ENCODE measurements around the gene EVPL. TPM values are rescaled to one million over a fixed set of nuclear protein-coding genes. Genes with fewer than 3 reads are reported as not detected.

EVPL gene
- total and polyA plus RNA-seq, 2 of the 13 experiments (the other 11 are each of a cell fraction or from before 2014, with no cell fraction given) = 2.1 to 8.2 TPM

- ChIA-PET CTCF (ENCODE audit: low intra/inter-chr PET ratio, low total read pairs) (interaction anchor here (1.8 kb wide), 1 partner anchor 42 kb away, joined by 7 read pairs; no protein-coding TSS in a partner anchor), POLR2A (no interaction called here)
- ATAC-seq (peak; percentile 56; the same call in 2 of the 3 replicates), FAIRE-seq (no peak), DNase-seq (ENCODE audit: low spot score) (no peak)
- Histone ChIP-seq H4K20me1 (ENCODE audit: insufficient read depth, low read length) (no peaks in the 10 kb centered on the region; the same call in 1 of the 2 replicates), H3K79me2 (ENCODE audit: insufficient read depth, low read length) (no peaks in the 10 kb centered on the region), H3K4me1 (ENCODE audit: insufficient read depth, low read length) (no peaks in the 10 kb centered on the region), H3K4me2 (ENCODE audit: low read depth, low read length) (no peak overlapping the region), H3K4me3 (replicated peaks in 1 of 3; ENCODE audit: insufficient read depth in 1 of 3, low read depth in 2 of 3, low read length in 3 of 3) (no peak overlapping the region), H3K9ac (ENCODE audit: insufficient read depth, low read depth, low read length) (no peak overlapping the region), H2AFZ (ENCODE audit: low read length) (no peak overlapping the region), H3K36me3 (replicated peaks in 1 of 2; ENCODE audit: control insufficient read depth in 1 of 2, insufficient read depth in 2 of 2, low read length in 2 of 2) (peaks cover 39 to 86% of the 10 kb centered on the region in 2 experiments), H3K27me3 (ENCODE audit: control insufficient read depth in 1 of 2, insufficient read depth in 2 of 2, low read length in 2 of 2) (no peaks in the 10 kb centered on the region), H3K9me3 (ENCODE audit: low read length) (no peaks in the 10 kb centered on the region), H3K27ac (ENCODE audit: extremely low read length, insufficient read depth, low read length) (no peak overlapping the region)
- no TSS peak for BruUV-seq (replicated peaks)
- TF ChIP-seq DPF2 (CRISPR knock-in tag; IDR thresholded peaks at IDR 0.05; ENCODE audit: borderline replicate concordance, low read depth) = no peak
- TF ChIP-seq STAG1 (CRISPR knock-in tag; IDR thresholded peaks at IDR 0.05) = peak; percentile 33; the same call in 1 of the 2 replicates
- peak; percentile 27 for TF ChIP-seq CTCF (CRISPR knock-in tag; IDR thresholded peaks at IDR 0.05)
- WGBS (ENCODE audit: low lambda C conversion rate) = 100% methylated on average over 3 of the region's 3 CpGs
- intact Hi-C loops (cut with micrococcal nuclease; ENCODE audit: unreplicated experiment) = loop anchor here (2.0 kb wide), 1 partner anchor 42 kb away; no protein-coding TSS in a partner anchor
- in situ Hi-C loops (cut with HindIII; ENCODE audit: extremely low pct_ligation_motif_present, low pct_unique_long_range_greater_than_20kb) = no loop called here
Observed at GRCh38 chr17:76056882-76057281, 29.8 kb upstream of the EVPL start.

GRCh38 chr17:76054112-76054476 lies 27.0 kb upstream of the EVPL start:
- BruUV-seq (replicated peaks) = no TSS peak
- FAIRE-seq (no peak), DNase-seq (ENCODE audit: low spot score) (no peak), ATAC-seq (no peak)
- H3K79me2 ChIP-seq (ENCODE audit: insufficient read depth, low read length) = no peaks in the 10 kb centered on the region
- no peak overlapping the region for H3K4me3 ChIP-seq (replicated peaks in 1 of 3; ENCODE audit: insufficient read depth in 1 of 3, low read depth in 2 of 3, low read length in 3 of 3)
- intact Hi-C loops (cut with micrococcal nuclease; ENCODE audit: unreplicated experiment) (no loop called here), in situ Hi-C loops (cut with HindIII; ENCODE audit: extremely low pct_ligation_motif_present, low pct_unique_long_range_greater_than_20kb) (no loop called here)
- ChIA-PET CTCF (ENCODE audit: low intra/inter-chr PET ratio, low total read pairs) (no interaction called here), POLR2A (no interaction called here)
- H3K27ac ChIP-seq (ENCODE audit: extremely low read length, insufficient read depth, low read length) = no peak overlapping the region
- H3K27me3 ChIP-seq (ENCODE audit: control insufficient read depth in 1 of 2, insufficient read depth in 2 of 2, low read length in 2 of 2) = no peaks in the 10 kb centered on the region
- H3K4me1 ChIP-seq (ENCODE audit: insufficient read depth, low read length) = no peaks in the 10 kb centered on the region
- H3K9ac ChIP-seq (ENCODE audit: insufficient read depth, low read depth, low read length) = no peak overlapping the region
- 100% methylated on average over 4 of the region's 4 CpGs for WGBS (ENCODE audit: low lambda C conversion rate)
- no peaks in the 10 kb centered on the region for H3K9me3 ChIP-seq (ENCODE audit: low read length)
- H3K36me3 ChIP-seq (replicated peaks in 1 of 2; ENCODE audit: control insufficient read depth in 1 of 2, insufficient read depth in 2 of 2, low read length in 2 of 2) = peaks cover 39 to 87% of the 10 kb centered on the region in 2 experiments
- H2AFZ ChIP-seq (ENCODE audit: low read length) = no peak overlapping the region
- no peak overlapping the region for H3K4me2 ChIP-seq (ENCODE audit: low read depth, low read length)
- no peaks in the 10 kb centered on the region; the same call in 1 of the 2 replicates for H4K20me1 ChIP-seq (ENCODE audit: insufficient read depth, low read length)
- TF ChIP-seq ZNF275 (CRISPR knock-in tag; IDR thresholded peaks at IDR 0.05; ENCODE audit: borderline replicate concordance) (no peak), MTERF4 (CRISPR knock-in tag; IDR thresholded peaks at IDR 0.05) (no peak), ZKSCAN5 (CRISPR knock-in tag; IDR thresholded peaks at IDR 0.05) (no peak), DRAP1 (CRISPR knock-in tag; IDR thresholded peaks at IDR 0.05) (no peak), ZNF333 (CRISPR knock-in tag; IDR thresholded peaks at IDR 0.05; ENCODE audit: borderline replicate concordance) (no peak), JUN (CRISPR knock-in tag; IDR thresholded peaks at IDR 0.05) (no peak), ZSCAN29 (CRISPR knock-in tag; conservative IDR thresholded peaks at IDR 0.05) (no peak), SMAD9 (CRISPR knock-in tag; IDR thresholded peaks at IDR 0.05) (no peak), ZBTB44 (CRISPR knock-in tag; IDR thresholded peaks at IDR 0.05) (no peak), SUZ12 (IDR thresholded peaks at IDR 0.05; ENCODE audit: low read depth, low read length) (no peak)

All from HepG2 (cell line).